ENCODE data around the gene WIPF2.
"Not testable (repeated sequence)": the region's sequence is repeated elsewhere in the genome, so short reads cannot be mapped to it uniquely, and the experiment has no call there.

DNA sequence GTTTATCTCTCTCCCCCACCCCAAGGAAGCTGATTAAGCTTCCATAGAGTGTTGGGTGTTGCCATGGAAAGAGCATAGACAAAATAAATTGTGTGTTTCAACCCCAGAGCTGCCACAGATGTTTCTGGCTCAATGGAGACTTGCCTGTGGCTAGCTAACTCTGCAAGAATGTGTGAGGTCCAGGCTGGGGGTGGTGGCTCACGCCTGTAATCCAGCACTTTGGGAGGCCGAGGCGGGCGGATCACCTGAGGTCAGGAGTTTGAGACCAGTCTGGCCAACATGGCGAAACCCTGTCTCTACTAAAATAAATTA is 85.4 kb downstream of the WIPF2 start:
- TF ChIP-seq, protein P1, sequence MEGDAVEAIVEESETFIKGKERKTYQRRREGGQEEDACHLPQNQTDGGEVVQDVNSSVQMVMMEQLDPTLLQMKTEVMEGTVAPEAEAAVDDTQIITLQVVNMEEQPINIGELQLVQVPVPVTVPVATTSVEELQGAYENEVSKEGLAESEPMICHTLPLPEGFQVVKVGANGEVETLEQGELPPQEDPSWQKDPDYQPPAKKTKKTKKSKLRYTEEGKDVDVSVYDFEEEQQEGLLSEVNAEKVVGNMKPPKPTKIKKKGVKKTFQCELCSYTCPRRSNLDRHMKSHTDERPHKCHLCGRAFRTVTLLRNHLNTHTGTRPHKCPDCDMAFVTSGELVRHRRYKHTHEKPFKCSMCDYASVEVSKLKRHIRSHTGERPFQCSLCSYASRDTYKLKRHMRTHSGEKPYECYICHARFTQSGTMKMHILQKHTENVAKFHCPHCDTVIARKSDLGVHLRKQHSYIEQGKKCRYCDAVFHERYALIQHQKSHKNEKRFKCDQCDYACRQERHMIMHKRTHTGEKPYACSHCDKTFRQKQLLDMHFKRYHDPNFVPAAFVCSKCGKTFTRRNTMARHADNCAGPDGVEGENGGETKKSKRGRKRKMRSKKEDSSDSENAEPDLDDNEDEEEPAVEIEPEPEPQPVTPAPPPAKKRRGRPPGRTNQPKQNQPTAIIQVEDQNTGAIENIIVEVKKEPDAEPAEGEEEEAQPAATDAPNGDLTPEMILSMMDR (IDR thresholded peaks at IDR 0.05 in 2 of 3, conservative IDR thresholded peaks at IDR 0.05 in 1 of 3; ENCODE audit: borderline replicate concordance in 1 of 3, insufficient read depth in 1 of 3, low read depth in 2 of 3, low read length in 2 of 3), result not testable (repeated sequence)
- TF ChIP-seq EZH2 (IDR thresholded peaks at IDR 0.05); POLR2A (IDR thresholded peaks at IDR 0.05; ENCODE audit: borderline replicate concordance, extremely low read depth, insufficient read depth, insufficient read length); JUND (IDR thresholded peaks at IDR 0.05): not testable (repeated sequence)
- TF ChIP-seq, protein P2, sequence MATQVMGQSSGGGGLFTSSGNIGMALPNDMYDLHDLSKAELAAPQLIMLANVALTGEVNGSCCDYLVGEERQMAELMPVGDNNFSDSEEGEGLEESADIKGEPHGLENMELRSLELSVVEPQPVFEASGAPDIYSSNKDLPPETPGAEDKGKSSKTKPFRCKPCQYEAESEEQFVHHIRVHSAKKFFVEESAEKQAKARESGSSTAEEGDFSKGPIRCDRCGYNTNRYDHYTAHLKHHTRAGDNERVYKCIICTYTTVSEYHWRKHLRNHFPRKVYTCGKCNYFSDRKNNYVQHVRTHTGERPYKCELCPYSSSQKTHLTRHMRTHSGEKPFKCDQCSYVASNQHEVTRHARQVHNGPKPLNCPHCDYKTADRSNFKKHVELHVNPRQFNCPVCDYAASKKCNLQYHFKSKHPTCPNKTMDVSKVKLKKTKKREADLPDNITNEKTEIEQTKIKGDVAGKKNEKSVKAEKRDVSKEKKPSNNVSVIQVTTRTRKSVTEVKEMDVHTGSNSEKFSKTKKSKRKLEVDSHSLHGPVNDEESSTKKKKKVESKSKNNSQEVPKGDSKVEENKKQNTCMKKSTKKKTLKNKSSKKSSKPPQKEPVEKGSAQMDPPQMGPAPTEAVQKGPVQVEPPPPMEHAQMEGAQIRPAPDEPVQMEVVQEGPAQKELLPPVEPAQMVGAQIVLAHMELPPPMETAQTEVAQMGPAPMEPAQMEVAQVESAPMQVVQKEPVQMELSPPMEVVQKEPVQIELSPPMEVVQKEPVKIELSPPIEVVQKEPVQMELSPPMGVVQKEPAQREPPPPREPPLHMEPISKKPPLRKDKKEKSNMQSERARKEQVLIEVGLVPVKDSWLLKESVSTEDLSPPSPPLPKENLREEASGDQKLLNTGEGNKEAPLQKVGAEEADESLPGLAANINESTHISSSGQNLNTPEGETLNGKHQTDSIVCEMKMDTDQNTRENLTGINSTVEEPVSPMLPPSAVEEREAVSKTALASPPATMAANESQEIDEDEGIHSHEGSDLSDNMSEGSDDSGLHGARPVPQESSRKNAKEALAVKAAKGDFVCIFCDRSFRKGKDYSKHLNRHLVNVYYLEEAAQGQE (IDR thresholded peaks at IDR 0.05; ENCODE audit: low read depth), result not testable (repeated sequence)

Data from HCT116 (cell line).